ENCODE measurements around the gene SLC28A1.

DNA sequence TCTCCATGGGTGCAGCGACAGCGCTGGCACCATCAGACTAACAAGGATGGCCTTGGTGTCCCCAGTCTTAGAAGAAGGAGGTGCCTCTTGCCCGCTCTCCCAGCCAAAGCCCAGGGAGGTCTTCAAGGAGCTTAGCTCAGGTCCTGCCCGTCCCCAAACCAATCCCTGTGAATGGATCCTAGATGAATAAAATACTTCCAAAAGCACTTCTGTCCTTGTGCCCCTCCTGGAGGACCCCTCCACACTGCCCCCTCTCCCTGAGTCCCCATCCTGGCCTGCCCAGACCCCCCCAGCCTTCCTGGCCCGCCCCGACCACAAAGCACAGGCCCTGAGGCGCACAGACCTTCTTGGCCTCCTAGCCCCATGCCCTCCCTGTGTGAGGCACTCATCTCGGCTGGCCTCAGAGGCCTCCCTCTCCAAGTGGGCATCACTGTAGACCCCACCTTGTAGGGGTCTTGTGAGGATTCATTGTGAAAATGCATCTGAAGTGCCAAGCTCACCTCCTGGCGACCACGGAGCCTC, 8.4 kb downstream of the SLC28A1 start:
- TF ChIP-seq, protein P1, sequence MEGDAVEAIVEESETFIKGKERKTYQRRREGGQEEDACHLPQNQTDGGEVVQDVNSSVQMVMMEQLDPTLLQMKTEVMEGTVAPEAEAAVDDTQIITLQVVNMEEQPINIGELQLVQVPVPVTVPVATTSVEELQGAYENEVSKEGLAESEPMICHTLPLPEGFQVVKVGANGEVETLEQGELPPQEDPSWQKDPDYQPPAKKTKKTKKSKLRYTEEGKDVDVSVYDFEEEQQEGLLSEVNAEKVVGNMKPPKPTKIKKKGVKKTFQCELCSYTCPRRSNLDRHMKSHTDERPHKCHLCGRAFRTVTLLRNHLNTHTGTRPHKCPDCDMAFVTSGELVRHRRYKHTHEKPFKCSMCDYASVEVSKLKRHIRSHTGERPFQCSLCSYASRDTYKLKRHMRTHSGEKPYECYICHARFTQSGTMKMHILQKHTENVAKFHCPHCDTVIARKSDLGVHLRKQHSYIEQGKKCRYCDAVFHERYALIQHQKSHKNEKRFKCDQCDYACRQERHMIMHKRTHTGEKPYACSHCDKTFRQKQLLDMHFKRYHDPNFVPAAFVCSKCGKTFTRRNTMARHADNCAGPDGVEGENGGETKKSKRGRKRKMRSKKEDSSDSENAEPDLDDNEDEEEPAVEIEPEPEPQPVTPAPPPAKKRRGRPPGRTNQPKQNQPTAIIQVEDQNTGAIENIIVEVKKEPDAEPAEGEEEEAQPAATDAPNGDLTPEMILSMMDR (IDR thresholded peaks at IDR 0.05; ENCODE audit: insufficient read depth, low read length, poor library complexity, severe bottlenecking): no peak
- no peak for TF ChIP-seq EZH2phosphoT487 (conservative IDR thresholded peaks at IDR 0.05; ENCODE audit: low read length)

Measured in SU-DHL-6 (cell line).